HepG2 (cell line): ENCODE data around the gene S100A10.

Experiments used
- FOSL2 ChIP-seq: sonication (generic); formaldehyde crosslinking; IDR thresholded peaks from 2 replicates; pipeline ENCODE4 v1.4.0; 2020; ENCODE audit warnings: missing genetic modification reagents
- ZNF274 ChIP-seq: sonication (generic); formaldehyde crosslinking; IDR thresholded peaks from 2 replicates; pipeline ENCODE4 v1.5.1; 2020; ENCODE audit warnings: mild to moderate bottlenecking, missing genetic modification reagents
- TF ChIP-seq, protein P1 (sequence below): sonication (generic); formaldehyde crosslinking; IDR thresholded peaks from 2 replicates; pipeline ENCODE4 v1.5.0; 2020; ENCODE audit warnings: mild to moderate bottlenecking, missing genetic modification reagents, moderate library complexity

DNA sequence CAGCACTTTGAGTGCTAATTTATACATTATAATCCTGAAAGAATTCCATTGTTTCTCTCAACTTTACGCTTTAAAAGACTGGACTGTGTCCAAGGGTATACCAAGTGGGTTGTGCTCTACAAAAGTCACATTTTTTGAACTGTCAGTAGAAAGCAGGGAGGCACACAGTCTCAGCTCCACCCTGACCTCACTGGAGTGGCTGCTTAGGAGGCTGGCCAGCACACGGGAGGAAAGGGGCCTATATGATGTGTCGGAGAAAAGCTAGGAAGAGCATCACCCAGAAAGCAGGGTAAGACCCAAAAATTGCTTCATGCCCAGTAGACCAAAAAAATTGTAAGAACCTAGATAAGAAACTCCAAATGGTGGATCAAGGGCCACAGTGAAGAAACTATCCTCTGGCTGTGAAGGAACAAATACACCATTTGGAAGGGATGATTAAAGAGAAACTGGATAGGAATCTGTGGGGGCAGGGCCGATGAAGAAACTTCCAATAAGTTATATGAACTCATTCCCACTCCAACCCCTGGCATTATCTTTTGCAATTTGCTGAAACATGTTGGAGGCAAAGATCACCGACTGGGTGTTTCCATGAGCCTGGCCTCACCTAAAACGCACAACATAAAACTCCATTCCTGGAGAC is 1.9 kb downstream of the S100A10 start:
- TF ChIP-seq ZNF274 (no peak), FOSL2 (CRISPR knock-in tag) (no peak)
- TF ChIP-seq, protein P1, sequence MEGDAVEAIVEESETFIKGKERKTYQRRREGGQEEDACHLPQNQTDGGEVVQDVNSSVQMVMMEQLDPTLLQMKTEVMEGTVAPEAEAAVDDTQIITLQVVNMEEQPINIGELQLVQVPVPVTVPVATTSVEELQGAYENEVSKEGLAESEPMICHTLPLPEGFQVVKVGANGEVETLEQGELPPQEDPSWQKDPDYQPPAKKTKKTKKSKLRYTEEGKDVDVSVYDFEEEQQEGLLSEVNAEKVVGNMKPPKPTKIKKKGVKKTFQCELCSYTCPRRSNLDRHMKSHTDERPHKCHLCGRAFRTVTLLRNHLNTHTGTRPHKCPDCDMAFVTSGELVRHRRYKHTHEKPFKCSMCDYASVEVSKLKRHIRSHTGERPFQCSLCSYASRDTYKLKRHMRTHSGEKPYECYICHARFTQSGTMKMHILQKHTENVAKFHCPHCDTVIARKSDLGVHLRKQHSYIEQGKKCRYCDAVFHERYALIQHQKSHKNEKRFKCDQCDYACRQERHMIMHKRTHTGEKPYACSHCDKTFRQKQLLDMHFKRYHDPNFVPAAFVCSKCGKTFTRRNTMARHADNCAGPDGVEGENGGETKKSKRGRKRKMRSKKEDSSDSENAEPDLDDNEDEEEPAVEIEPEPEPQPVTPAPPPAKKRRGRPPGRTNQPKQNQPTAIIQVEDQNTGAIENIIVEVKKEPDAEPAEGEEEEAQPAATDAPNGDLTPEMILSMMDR (CRISPR knock-in tag): no peak
